Activated CD8-positive, alpha-beta memory T cell treated with anti-CD3 and anti-CD28 coated beads, Interleukin-2, amount 50 U/mL, for 1 hour (primary cell): ENCODE data around the gene TRNT1.

Experiments used
- DNase-seq: peaks from one replicate; pipeline ENCODE4 v3.0.0-alpha.2; 2020; ENCODE audit errors: extremely low read depth

The TRNT1 gene

DNA sequence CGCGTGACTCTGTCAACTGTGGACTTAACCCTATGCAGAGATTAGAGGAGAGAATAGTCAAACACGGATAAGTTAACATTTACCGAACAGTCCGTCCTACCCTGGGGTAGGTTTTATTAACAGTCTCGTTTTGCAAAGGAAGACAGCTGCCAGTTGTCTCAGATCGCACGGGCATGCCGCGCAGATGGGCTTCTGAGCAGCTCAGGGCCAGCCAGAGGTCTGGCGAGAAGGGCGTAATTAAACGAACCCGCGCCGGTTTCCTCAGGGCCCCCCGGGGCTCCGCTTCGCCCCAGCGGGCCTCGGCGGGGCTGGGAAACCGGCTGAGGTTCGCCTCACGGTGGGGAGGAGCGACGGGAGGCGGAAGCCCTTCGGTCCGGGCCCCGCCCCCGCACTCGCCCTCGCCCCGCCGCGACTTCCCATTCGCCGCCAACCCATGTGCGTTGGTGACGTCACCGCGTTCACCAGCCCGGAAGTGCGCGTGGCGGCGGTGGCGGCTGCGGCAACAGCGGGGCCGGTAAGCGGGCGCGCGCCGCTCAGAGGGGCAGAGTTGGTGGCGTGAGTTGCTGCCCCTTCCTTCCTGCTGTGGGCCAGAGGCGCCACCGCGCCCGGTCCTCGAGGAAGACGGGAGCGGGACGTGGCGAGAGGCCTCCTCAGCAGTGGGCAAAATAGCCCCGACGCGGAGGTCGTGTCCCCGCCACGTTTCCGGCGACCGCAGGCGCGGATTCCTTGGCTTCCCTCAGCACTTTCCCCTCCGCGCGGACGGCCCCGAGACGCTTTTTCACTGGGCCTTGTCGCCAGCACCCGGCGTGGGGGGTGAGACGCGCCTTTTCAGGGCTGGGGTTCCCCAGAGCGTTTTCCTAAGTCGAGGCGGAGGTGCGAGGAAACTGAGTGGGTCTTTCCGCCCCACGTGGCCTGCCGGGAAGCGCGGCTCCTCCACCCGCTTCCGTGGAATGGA is at the start of gene TRNT1:
TRNT1 (plus strand) TSS at position 464 of the 955 bp plus-strand sequence. CDS start 2,101 bp downstream, outside the sequence.
- peak; percentile 89 for DNase-seq

DNA sequence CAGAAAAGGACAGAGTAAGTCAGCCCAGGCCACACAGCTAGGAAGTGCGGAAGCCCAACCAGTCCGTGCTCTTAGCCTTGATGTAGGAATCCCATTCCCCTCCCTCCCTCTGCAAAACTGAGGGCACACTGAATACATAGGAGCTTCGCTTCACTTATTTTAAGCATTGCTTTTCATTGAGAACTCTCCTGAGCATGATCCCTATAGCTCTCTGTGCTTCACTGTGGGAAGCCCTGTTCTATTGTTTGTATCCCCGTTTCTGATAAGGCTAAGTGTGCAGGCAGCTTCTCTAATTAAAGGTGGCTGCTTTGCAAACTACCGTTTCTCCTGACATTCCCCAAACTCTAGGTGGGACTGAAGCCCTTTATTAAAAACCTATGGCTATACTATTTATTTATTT is 46.4 kb upstream of the TRNT1 start:
- no peak for DNase-seq

DNA sequence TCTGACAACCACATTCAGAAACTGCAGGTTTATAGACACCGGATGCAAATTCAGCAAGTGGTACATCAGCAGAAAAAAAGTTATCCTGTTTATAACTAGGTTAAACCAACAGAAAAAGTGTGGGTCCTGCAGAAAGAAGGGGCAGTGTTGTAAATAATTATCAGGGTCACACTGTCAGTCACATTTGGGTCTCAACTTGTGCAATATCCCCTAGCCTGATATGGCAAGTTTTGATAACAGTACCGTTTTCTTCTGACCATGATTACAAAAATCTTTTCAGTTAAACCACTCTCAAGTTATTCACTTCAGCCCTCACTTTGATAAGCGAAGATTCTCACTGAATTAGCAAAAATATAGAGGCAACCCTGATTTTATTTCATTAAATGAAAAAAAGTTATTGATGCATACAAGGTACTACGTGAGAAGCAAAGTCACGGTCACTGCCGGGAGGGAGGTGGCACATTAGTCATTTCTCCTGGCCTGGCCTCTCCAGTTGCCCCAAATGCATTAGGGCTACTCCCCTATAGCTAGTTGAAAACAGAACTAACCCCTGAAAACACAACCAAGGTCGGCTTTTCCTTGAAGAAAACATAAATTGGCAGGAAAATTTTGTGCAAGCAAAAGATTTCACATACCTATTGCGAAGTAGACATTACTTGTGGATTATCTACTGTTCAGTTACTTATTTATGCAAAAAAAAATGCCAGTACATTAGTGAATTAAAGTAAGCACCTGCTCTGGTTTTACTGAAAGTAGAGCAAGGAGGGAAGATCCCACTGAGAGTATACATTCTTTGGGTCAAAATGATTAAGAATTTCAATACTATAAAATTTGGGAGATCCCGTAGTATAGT is 45.1 kb upstream of the TRNT1 start:
- no peak for DNase-seq

DNA sequence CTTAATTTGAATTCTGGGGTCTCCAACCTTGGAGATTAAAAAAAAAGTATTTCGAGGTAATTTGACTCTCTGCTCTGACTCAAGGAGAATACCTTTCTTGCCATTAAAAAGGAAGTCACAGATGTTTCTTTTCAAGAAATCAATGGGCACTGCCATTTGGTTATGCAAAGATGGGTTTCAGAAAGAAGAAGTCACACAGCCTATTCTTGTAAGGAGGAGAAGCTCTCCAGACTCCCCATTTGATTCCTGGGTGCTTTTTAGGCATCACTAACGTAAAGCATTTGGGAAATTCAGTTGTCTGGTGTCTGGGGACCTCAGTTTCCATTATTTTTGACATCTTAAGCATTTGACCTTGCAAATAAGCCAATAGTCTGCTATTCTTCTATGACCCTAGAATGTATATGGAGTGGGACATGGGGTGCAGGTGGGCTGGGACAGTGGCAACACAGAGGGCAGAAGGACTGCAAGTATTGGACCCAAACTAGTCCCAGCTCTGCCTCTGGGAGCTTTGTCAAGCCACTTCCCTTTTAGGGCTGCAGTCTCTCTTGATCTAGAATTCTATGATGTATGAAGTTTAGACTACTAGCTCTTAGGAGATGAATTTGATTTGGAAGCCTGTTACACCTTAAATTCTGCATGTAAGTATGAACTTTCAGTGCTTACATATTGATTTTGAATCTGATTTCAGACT is 44.4 kb upstream of the TRNT1 start:
- DNase-seq: no peak

DNA sequence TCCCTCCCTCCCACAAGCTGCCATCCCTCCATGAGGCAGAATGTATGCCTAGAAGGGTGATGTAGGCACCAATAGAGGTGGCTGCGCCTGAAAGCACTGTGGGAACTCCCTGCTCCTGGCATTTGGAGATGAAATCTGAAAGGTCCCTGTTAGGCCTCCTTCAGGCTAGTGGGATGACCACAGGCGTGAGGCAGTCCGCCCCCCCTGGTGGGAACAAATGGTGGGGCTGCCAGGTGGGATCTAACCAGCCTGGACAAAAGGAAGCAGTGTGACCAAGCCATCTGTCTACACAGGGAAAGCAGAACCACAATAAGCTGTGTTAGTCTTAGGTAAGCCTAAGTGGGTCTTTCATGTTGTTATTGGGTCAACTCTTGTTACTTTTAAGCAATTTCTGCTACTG is 41.9 kb upstream of the TRNT1 start:
- DNase-seq: no peak

DNA sequence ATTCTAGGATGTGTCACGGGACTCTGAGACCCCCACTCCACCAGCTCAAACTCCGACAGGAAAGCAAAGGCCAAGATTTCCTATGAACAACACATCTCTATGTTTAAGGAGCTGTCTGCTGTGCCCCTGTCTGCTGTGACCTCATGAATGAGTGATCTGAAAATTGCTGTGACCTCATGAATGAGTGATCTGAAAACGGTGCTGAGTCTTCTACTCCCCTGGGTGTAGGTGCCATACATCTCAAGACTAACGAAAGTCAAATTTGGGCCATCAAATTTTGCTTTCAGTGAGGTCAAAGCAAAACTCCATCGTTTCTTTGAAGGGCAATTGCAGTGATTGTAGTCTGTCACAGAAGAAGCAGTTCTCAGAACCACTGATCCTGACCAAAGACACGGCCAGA is 41.0 kb upstream of the TRNT1 start:
- no peak for DNase-seq

DNA sequence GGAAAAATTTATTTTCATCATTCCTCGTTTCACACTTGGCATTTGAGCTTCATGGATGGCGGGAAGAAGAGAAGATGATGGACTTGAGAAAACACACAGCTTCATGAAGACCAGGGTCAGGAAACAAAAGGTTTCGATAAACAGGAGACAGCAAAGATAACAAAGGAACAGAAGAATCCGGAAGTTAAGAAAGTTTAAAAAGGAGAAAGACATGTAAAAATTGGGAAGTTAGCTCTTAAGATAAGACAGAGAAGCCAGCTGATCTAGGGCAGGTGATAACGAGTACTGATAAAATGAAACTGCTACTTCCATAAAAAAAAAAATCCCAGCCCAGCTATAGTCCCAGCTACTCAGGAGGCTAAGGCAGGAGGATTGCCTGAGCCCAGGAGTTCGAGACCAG is 40.5 kb upstream of the TRNT1 start:
- DNase-seq: no peak

DNA sequence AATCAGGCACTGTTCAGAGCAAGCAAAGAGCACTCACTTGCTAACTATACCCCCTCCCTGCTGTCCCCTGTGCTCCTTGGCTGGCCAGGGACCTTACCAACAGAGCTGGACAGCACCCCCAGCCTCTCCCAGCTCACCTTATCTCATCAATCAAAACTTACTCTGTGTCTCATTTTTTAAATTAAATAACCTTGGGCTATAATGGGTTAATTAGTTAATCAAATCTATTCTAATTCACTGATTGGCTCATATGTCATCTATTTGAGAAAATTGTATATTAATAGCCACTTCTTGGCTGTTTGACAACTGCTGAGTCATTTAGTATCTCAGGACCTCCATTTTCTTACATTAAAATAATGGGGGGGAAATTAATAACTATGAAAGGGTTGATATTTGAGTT is 39.5 kb upstream of the TRNT1 start:
- DNase-seq: no peak

DNA sequence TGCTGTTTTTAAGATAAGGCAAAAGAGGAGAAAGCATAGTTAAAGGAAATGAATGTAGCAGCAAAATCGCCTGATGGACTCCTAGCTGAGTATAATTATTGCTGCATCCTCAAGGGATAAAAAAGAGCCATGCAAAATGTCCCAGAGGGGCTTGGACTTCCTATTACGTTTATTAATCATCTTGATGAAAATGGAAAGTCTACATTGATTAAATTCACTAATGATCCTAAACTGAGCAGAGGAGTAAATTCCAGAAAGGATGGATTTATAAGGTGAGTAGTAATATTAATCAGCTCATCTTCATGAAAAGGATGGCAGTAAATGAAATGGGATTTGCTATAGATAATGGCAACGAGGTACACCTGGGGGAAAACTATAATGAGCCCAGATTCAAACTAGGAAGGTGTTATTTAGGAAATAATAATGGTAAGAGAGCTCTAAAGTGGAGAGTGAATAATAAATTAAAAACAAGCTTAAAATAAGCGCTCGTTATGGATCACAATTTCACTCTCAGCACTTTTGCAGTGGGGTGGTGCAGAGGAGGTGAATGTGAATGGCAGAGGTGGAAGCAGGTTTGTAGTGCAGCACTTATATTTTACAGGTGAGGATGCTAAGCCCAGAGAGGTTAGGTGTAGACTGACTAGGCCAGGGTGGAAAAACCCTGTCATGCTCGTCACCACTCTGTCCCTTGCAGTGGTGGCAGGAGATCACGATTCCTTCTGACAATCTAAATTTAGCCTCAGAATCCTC is 38.8 kb upstream of the TRNT1 start:
- no peak for DNase-seq

DNA sequence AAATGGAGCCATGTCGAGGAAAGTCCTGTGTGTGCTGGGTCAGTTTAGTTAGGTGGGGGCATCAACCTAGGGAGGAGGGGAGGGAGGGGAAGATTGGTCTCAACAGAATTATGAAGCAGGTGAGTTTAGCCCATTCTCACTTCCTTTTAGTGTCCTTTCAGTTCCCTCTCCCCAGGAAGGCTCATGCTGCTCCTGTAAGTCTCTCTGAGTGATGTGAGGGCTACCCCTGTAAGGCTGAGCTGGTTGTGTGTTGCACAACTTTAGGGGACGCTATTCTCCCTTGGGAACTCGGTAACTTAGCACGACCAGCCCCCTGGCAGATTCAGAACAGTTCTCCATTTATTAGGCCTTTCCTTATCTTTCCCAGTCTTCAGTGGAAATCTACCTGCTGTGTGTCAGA is 37.7 kb upstream of the TRNT1 start:
- no peak for DNase-seq

DNA sequence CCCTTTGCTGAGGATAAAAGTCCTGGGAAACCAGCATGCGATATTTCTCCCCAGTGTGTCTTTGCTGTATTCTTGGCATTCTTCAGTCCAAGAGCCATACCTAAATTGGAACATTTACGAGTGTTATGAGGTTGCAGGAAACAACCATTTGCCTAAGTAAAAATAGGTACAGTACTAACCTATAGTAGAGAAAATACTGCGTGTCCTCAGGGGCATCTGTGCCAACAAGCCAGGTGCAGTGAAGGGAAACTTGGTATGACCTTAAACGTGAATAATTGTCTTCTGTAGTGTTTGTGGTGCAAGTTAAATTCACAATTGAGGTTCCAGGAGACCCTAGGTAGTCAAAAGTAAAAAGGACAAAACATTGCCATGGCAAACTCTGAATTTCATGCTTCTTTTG is 28.8 kb upstream of the TRNT1 start:
- DNase-seq: no peak

DNA sequence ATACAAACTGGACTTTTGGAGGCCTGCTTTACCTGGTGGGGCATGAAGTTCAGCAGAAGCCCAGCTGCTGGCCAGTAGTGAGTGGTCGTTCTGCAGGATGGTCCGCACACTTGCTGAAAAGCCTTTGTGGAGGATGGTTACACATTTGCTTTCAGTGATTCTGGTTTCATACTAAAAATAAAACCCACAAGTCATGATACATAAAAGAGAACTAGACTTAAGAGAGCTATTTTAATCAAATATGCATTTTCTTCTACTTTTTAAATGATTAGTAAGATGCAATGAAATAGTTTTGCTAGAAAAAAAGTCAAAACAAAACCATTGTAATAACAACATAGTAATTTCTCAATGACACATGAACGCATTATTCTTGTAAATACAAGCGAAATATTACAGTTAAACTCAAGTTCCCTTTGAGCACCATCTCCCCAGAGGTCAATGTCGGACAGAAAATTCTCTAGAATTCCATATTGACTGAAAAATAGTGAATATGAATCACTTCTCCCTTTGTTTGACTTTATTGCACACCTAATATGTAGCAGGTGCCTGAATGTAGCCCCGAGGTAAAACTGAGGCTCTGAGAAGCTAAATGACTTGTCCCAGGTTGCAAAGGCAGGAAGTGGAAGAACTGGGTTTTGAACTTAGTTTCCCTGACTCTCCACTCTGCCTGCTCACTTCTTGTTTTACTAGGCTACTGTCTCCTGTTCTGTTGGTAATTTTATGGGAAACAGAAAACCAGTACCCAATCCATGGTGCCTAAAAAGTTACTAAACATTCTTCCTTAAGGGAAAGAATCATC is 24.9 kb upstream of the TRNT1 start:
- DNase-seq: no peak

DNA sequence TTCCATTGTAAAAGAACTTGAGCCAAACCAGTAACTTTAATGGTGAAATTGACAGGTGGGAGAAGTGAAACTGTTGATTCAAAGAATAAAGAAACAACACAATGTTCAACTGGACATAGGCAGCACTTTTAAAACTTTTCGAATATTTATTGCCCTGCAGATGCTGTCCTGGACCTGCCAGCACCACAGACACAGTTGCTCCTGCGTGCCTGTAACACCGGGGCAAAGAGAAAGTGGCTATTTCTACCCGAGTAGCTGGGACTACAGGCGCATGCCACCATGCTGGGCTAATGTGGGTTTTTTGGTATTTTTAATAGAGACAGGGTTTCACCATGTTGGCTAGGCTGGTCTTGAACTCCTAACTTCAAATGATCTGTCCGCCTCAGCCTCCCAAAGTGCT is 24.0 kb upstream of the TRNT1 start:
- DNase-seq: no peak

DNA sequence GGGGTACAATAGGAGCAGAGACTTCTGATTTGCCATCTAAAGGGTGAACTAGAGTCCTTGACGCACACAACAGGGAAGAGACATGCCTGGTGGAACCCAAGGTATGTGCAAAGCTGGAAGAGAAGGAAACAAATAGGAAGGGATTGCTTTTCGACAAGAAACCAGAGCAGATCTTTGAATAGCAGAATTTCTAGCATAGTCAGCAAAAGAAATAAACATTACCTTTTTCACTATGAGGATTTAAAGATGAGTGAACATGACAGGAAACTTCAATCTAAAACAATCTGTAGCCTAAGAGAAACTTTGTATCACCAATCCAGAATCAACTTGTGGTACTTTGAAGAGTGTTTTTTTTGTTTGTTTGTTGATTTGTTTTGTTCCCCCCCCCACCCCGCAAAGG is 21.5 kb upstream of the TRNT1 start:
- no peak for DNase-seq

DNA sequence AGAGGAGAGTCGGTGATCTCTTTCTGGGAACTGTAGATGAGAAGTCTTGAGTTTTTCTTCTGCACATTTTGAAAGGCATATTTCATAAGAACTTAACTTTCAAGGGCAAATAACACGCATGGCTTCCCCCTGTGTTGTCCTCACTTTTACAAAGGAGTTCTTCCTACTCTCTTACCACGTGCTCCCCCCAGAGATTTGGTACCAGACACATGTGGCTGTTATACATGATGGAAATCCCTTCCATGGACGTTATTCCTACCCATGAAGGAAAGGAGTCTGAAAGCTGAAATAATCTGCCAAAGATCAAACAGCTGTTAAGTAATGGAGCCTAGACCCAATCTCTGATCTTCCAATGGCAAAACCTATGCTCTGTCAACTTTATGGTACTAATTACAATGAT is 20.9 kb upstream of the TRNT1 start:
- DNase-seq: no peak

DNA sequence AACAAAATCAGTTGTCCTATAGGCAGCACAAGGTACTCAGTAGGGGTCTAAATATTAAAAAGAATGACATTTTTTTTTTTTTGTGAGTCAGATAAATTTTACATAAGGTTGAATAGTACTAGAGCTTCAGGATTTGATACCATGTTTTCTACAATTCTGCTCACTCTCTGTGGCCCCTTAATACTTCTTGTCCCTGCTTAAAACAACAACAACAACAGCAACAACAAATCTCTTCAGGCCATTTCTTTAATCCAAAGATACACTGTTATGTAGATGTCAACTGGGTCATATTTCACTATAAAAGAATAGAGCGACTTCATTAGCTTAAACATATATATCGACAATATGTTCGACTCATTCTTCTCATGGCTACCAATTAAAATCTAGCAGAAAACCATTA is 19.6 kb upstream of the TRNT1 start:
- DNase-seq: no peak

DNA sequence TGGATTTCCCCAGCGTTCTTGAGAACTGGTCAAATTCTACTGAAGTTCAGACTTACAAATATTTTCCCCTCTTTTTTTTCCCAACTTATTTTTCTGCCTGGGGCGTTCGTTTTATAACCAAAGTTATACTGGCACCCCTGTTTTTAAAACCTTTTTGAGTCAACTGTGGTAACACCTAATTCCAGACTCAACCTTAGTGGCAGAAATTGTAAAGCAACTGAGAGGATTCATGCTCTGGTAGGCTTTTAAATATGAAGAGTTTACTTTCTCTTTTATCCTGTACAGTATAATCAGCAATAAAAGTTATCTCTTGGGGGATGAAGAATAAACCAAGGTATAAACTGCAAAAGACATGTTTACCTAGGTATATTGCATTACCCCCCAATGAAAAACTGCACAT is 18.9 kb upstream of the TRNT1 start:
- DNase-seq: no peak

DNA sequence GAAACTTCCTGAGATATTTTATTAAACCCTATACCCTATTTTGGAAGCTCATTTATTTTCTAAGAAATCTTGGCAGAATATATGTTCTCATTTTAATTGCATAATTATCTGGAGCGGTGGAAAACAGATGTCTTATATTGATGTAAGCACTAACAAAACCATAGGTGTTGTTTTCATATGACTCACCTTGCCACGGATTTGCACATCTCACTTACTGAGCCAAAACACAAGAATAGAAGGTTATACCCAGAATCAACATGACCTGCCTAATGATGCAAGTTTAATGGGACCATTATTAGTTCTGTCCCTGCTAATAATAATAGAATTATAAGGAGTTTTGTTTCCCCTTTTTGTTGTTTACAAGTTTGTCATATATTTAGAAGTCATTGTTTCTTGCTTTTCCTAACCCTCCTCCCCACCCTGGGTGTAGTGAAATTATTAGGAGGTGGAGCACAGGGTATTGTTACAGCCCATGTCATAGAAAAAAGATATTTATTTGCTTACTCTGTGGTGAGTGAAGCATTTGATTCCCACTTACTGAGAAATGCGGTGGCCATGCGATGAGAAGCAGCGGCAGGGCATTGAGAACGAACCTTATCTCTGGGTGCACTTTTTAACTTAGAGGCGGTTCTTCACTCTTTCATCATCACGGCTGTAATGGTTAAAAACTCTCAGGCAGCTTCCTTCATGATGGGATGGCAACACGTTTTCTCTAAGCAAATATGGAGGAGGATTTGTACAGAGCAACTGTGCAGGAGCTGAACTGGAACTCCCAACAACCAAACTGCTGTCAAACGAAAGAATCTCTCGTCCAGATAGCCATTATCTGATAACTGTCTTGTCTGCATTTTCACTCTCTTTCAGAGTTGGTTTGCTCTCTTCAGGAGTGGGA is 17.1 kb upstream of the TRNT1 start:
- no peak for DNase-seq

DNA sequence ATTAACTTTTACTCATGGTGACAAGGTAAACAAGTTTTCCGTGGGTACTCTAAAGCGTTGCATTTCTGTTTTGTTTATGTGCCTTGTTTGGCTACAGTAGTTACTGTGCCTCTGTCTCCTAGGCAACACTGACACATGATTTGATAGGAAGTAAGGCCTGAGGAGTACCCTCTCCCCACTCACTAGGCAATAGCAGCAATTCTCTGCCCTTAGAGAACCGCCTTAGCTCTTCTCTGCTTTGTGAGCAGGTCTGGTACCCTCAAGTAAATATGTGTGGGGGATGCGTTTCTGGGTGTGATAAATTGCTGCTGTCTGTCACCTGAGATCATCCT is 16.5 kb upstream of the TRNT1 start, which contains the start of gene IL5RA:
IL5RA (minus strand) TSS at position 76 of the 332 bp plus-strand sequence. CDS start 5,390 bp downstream, outside the sequence.
- DNase-seq: no peak
